ENCODE results near the gene LTA4H.

DNA sequence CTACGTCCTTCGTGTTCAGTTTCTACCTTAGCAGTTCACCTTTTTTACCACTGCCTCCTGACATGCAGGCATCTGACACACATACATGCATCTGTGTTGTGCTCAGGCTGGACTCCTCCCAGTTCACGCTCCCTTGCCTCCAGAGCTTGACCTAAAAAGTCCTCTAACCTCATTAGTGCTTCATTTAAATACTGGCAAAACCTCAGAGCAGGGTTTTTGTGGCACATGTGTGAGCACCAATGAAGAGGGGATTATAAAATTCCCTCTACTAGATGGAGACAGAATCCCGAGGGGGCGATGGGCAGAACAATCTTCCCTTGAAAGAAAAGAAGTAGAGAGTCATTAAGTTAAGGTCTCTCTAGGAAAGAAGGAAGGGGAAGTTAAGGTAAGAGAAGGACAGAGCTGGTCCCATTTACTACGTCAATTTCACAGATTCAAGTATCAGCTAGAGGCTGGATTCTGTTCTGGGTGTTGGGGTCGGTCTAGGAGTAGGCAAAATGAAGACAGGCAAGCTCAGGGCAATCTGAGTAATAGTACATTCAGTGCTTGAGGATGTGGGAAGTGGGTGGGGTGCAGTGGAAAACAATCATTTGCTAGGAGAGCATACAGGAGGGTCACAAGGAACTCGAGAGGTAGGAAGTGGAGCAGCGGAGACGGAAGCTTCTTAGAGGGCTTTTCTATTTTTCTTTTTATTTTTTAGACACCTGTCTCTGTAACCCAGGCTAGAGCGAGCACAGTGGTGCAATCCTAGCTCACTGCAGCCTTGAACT lies 46.7 kb downstream of the LTA4H start:
- TF ChIP-seq POLR2A (IDR thresholded peaks at IDR 0.05): no peak
- TF ChIP-seq, protein P1, sequence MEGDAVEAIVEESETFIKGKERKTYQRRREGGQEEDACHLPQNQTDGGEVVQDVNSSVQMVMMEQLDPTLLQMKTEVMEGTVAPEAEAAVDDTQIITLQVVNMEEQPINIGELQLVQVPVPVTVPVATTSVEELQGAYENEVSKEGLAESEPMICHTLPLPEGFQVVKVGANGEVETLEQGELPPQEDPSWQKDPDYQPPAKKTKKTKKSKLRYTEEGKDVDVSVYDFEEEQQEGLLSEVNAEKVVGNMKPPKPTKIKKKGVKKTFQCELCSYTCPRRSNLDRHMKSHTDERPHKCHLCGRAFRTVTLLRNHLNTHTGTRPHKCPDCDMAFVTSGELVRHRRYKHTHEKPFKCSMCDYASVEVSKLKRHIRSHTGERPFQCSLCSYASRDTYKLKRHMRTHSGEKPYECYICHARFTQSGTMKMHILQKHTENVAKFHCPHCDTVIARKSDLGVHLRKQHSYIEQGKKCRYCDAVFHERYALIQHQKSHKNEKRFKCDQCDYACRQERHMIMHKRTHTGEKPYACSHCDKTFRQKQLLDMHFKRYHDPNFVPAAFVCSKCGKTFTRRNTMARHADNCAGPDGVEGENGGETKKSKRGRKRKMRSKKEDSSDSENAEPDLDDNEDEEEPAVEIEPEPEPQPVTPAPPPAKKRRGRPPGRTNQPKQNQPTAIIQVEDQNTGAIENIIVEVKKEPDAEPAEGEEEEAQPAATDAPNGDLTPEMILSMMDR (IDR thresholded peaks at IDR 0.05): no peak
- TF ChIP-seq POLR2AphosphoS5 (IDR thresholded peaks at IDR 0.05): no peak
- no peak for TF ChIP-seq EP300 (IDR thresholded peaks at IDR 0.05)

Measured in gastroesophageal sphincter (tissue), 3 donors.